NB4 (cell line): ENCODE measurements around the gene SLC39A3.

ENCODE experiments used
- CTCF ChIP-seq: IDR thresholded peaks from one replicate; pipeline ENCODE4 v1.5.1; 2012; ENCODE audit warnings: low read depth, low read length
- MAX ChIP-seq: IDR thresholded peaks from 2 replicates; pipeline ENCODE4 v1.6.1; 2011; ENCODE audit warnings: low read depth, low read length

- TF ChIP-seq MAX (no peak), CTCF (no peak)
These were observed 36.1 kb downstream of the SLC39A3 start for GRCh38 chr19:2703691-2704216.
